22Rv1 (cell line): ENCODE results near the gene TRMT5.

Experiments used
- CTCF ChIP-seq: fragments of 450-650 bp; IDR thresholded peaks from 2 replicates; pipeline ENCODE4 v1.5.1; 2017; ENCODE audit warnings: mild to moderate bottlenecking
- ZFX ChIP-seq: fragments of 450-650 bp; IDR thresholded peaks from 2 replicates; pipeline ENCODE4 v1.6.1; 2017; ENCODE audit warnings: antibody characterized with exemption, borderline replicate concordance

DNA sequence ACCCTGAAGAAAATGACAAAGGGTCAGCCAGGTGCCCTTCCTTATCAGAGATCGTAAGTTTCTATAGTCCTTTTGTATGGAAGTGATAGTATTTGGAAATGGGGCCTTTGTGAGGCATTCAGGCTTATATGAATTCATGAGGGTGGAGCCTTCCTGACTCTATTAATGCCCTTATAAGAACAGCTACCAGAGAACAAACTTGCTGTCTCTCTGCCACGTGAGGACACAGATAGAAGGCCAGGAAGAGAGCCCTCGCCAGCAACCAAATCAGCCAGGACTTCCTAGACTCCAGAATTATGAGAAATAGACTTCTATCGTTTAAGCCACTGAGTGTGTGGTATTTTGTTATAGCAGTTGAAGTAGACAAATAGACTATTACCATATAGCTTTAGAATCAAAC, 36.7 kb downstream of the TRMT5 start:
- no peak for TF ChIP-seq CTCF
- no peak for TF ChIP-seq ZFX
